ENCODE results near the gene EPHX1.
A peak's percentile ranks its signal among the peaks of the same experiment; 100 is the strongest.
"Not testable (repeated sequence)": the region's sequence is repeated elsewhere in the genome, so short reads cannot be mapped to it uniquely, and the experiment has no call there.

The EPHX1 gene

GRCh38 chr1:225778337-225778669 lies 31.6 kb upstream of the EPHX1 start:
- Histone ChIP-seq H3K27ac (ENCODE audit: low read length) (peak overlapping the region; percentile 81), H3K27me3 (ENCODE audit: low read depth, low read length) (no peaks in the 10 kb centered on the region), H3K79me2 (ENCODE audit: low read length) (peaks cover 57% of the 10 kb centered on the region), H2AFZ (ENCODE audit: low read depth, low read length) (no peak overlapping the region), H3K4me1 (ENCODE audit: low read length) (peaks cover 25% of the 10 kb centered on the region), H3K9ac (ENCODE audit: low read length) (peak overlapping the region; percentile 91), H4K20me1 (ENCODE audit: insufficient read depth, low read length) (peaks cover 47% of the 10 kb centered on the region), H3K36me3 (replicated peaks; ENCODE audit: low read depth, low read length) (peaks cover 24% of the 10 kb centered on the region), H3K4me3 (ENCODE audit: low read length) (peak overlapping the region; percentile 78), H3K9me3 (ENCODE audit: insufficient read depth, low read length) (no peaks in the 10 kb centered on the region), H3K4me2 (ENCODE audit: low read length) (peak overlapping the region; percentile 85)
- TF ChIP-seq EZH2phosphoT487 (IDR thresholded peaks at IDR 0.05; ENCODE audit: low read depth) (no peak), CTCF (IDR thresholded peaks at IDR 0.05; ENCODE audit: low read depth, low read length) (no peak)

GRCh38 chr1:225779165-225779564 lies 30.8 kb upstream of the EPHX1 start:
- H4K20me1 ChIP-seq (ENCODE audit: insufficient read depth, low read length) = peaks cover 54% of the 10 kb centered on the region
- H3K36me3 ChIP-seq (replicated peaks; ENCODE audit: low read depth, low read length) = peaks cover 31% of the 10 kb centered on the region
- H3K9me3 ChIP-seq (ENCODE audit: insufficient read depth, low read length); H3K9ac ChIP-seq (ENCODE audit: low read length); H2AFZ ChIP-seq (ENCODE audit: low read depth, low read length); H3K27ac ChIP-seq (ENCODE audit: low read length); H3K27me3 ChIP-seq (ENCODE audit: low read depth, low read length): not testable (repeated sequence)
- peaks cover 64% of the 10 kb centered on the region for H3K79me2 ChIP-seq (ENCODE audit: low read length)
- H3K4me1 ChIP-seq (ENCODE audit: low read length) = peaks cover 25% of the 10 kb centered on the region
- H3K4me2 ChIP-seq (ENCODE audit: low read length) = peak overlapping the region; percentile 85
- H3K4me3 ChIP-seq (ENCODE audit: low read length) = peak overlapping the region; percentile 78

- H3K4me2 ChIP-seq (ENCODE audit: low read length) = no peak overlapping the region
- H2AFZ ChIP-seq (ENCODE audit: low read depth, low read length) = no peak overlapping the region
- H3K4me1 ChIP-seq (ENCODE audit: low read length) = peaks cover 25% of the 10 kb centered on the region
- H3K9me3 ChIP-seq (ENCODE audit: insufficient read depth, low read length) = no peaks in the 10 kb centered on the region
- no peak overlapping the region for H3K27ac ChIP-seq (ENCODE audit: low read length)
- no peak overlapping the region for H3K9ac ChIP-seq (ENCODE audit: low read length)
- H4K20me1 ChIP-seq (ENCODE audit: insufficient read depth, low read length) = peaks cover 54% of the 10 kb centered on the region
- H3K4me3 ChIP-seq (ENCODE audit: low read length) = no peak overlapping the region
- H3K79me2 ChIP-seq (ENCODE audit: low read length) = peaks cover 72% of the 10 kb centered on the region
- no peak for TF ChIP-seq CTCF (IDR thresholded peaks at IDR 0.05; ENCODE audit: low read depth, low read length)
- no peak for TF ChIP-seq EZH2phosphoT487 (IDR thresholded peaks at IDR 0.05; ENCODE audit: low read depth)
- H3K36me3 ChIP-seq (replicated peaks; ENCODE audit: low read depth, low read length) = peaks cover 35% of the 10 kb centered on the region
- no peaks in the 10 kb centered on the region for H3K27me3 ChIP-seq (ENCODE audit: low read depth, low read length)
Observed at GRCh38 chr1:225780134-225780533, 29.8 kb upstream of the EPHX1 start.

- Histone ChIP-seq H3K4me3 (ENCODE audit: low read length) (no peak overlapping the region), H3K27ac (ENCODE audit: low read length) (no peak overlapping the region), H3K9me3 (ENCODE audit: insufficient read depth, low read length) (no peaks in the 10 kb centered on the region), H3K36me3 (replicated peaks; ENCODE audit: low read depth, low read length) (peaks cover 35% of the 10 kb centered on the region), H3K4me1 (ENCODE audit: low read length) (peaks cover 25% of the 10 kb centered on the region), H3K4me2 (ENCODE audit: low read length) (no peak overlapping the region), H3K79me2 (ENCODE audit: low read length) (peaks cover 74% of the 10 kb centered on the region), H3K27me3 (ENCODE audit: low read depth, low read length) (no peaks in the 10 kb centered on the region), H4K20me1 (ENCODE audit: insufficient read depth, low read length) (peaks cover 54% of the 10 kb centered on the region), H3K9ac (ENCODE audit: low read length) (no peak overlapping the region), H2AFZ (ENCODE audit: low read depth, low read length) (no peak overlapping the region)
- TF ChIP-seq EZH2phosphoT487 (IDR thresholded peaks at IDR 0.05; ENCODE audit: low read depth) = no peak
- no peak for TF ChIP-seq CTCF (IDR thresholded peaks at IDR 0.05; ENCODE audit: low read depth, low read length)
Observed at GRCh38 chr1:225780630-225781029, 29.3 kb upstream of the EPHX1 start.

GRCh38 chr1:225789142-225789541 lies 20.8 kb upstream of the EPHX1 start:
- H4K20me1 ChIP-seq (ENCODE audit: insufficient read depth, low read length); H3K4me3 ChIP-seq (ENCODE audit: low read length); H2AFZ ChIP-seq (ENCODE audit: low read depth, low read length); H3K27ac ChIP-seq (ENCODE audit: low read length); H3K9me3 ChIP-seq (ENCODE audit: insufficient read depth, low read length); H3K4me1 ChIP-seq (ENCODE audit: low read length); H3K4me2 ChIP-seq (ENCODE audit: low read length); H3K9ac ChIP-seq (ENCODE audit: low read length); H3K27me3 ChIP-seq (ENCODE audit: low read depth, low read length): not testable (repeated sequence)
- H3K36me3 ChIP-seq (replicated peaks; ENCODE audit: low read depth, low read length) = peaks cover 71% of the 10 kb centered on the region
- H3K79me2 ChIP-seq (ENCODE audit: low read length) = peaks cover 39% of the 10 kb centered on the region

Data from OCI-LY3 (cell line).